Pancreas (tissue), 10 donors: ENCODE results near the gene CACNA1C. TPM values are rescaled to one million over a fixed set of nuclear protein-coding genes. Genes with fewer than 3 reads are reported as not detected.

Source experiments
- ATAC-seq, 4 donors: fragments of 200-7000 bp; cut with Tn5 transposase; one replicate each; pipeline versions ENCODE4 v1.8.0 to v1.9.1; 2020; ENCODE audit warnings: mild to moderate bottlenecking in 4 of 4, moderate library complexity in 4 of 4
- DNase-seq, 6 donors: peaks; one replicate each; pipeline ENCODE4 v3.0.0-alpha.2; 2020
- FAIRE-seq: peaks from 2 replicates; lab custom pipeline; 2012; peaks lifted over from hg19 to GRCh38; lab: Jason Lieb, UNC
- H3K27ac ChIP-seq, 4 donors: fragments of 200-600 bp; sonication (generic); 1 replicate in 3 of 4; 2 replicates in 1 of 4; pipeline versions ENCODE4 v1.5.0 to v1.8.0; 2020
- H3K27me3 ChIP-seq, 4 donors: fragments of 200-600 bp; one replicate each; pipeline ENCODE4 v1.8.0; 2021
- H3K36me3 ChIP-seq, 3 donors: fragments of 200-600 bp; sonication (generic) in 1 of 3; one replicate each; pipeline versions ENCODE4 v1.5.0 to v1.8.0; 2020 to 2021
- H3K4me1 ChIP-seq, 3 donors: fragments of 200-600 bp; one replicate each; pipeline ENCODE4 v1.8.0; 2021
- H3K4me3 ChIP-seq, 4 donors: fragments of 200-600 bp; sonication (generic) in 2 of 4; one replicate each; pipeline versions ENCODE4 v1.5.0 to v1.8.0; 2020 to 2021
- H3K9me3 ChIP-seq, 4 donors: fragments of 200-600 bp; one replicate each; pipeline ENCODE4 v1.8.0; 2021
- CTCF ChIP-seq, 4 donors: fragments of 200-600 bp; sonication (generic) in 3 of 4; IDR thresholded peaks; one replicate each; pipeline versions ENCODE4 v1.5.0 to v1.8.0; 2021; ENCODE audit warnings: antibody characterized with exemption in 4 of 4
- WGBS, 2 donors: extraction: QIAGEN DNeasy Blood & Tissue Kit; methylation state at CpG; one replicate each; pipeline ENCODE4 v1.1.7; 2013; 5-methylcytosine and 5-hydroxymethylcytosine counted together
- intact Hi-C, 3 donors: fragments of 100-400 bp; cut with DNase I; formaldehyde crosslinking; loops; one replicate each; pipeline versions ENCODE4 v1.11.1 to v1.14.2; 2022
- polyA plus RNA-seq, 2 donors: library from polyadenylated mRNA; stranded (reverse); fragments of 200-250 nt; gene quantifications; one replicate each; pipeline ENCODE4 v1.2.3, GENCODE V29; 2013
- total RNA-seq, 6 donors: library from RNA; stranded (reverse); fragmentation: NEBNext Ultra II Directional in 4 of 6; extraction: Animal tissue kit (Norgen Biotek cat#: 25700) in 4 of 6; gene quantifications; one replicate each; pipeline versions ENCODE4 v1.2.1 to v1.2.4, GENCODE V29; 2021 to 2023
- donor health status: healthy with polysubstance abuse.
- donor health status: DM: no; HTN: no; CAD: no; lungs with moderate emphysema.
- donor health status: DM: no; HTN: no; CAD: no.
- donor health status: control.
- donor health status: control.
- donor health status: Bipolar disorder and iron deficiency.
- donor health status: DM: yes; HTN: yes; CAD: no.
- donor health status: DM: no; HTN: no; CAD: no.
- donor health status: DM: no; HTN: no; CAD: no.
- donor health status: DM: yes; HTN: yes; CAD: no.

The CACNA1C gene
- total and polyA plus RNA-seq, 8 donors = 1.2 to 3.8 (median 2.3) TPM

DNA sequence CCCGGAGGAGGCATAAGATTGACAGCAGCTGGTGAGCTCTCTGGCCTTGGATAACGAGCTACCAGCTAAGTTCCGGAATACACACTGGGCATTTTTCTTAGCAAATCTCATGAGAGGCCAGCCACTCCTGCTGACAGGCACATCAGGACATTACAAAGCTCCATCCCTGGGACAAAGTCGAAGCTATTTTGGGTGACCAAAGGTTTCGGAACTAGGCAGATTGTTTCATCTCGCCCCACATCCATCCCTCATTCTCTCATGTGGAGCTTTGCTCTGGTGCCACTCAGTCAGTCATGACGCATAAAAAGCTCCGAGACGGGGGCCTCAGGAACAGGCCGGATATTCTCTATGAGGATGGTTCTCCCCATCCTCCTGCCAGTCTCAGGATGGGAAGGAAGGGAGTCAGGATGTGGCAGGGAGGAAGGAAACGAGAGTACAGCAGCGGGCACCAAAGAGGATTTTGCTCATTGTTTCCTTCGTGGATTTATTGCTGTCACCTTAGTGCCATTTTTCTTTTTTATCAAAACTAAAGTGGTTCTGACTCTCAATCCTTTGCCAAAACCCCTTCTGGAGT lies 488.9 kb downstream of the CACNA1C start:
- no peak for DNase-seq
- H3K27me3 ChIP-seq = no peaks in the 10 kb centered on the region
- no peak overlapping the region for H3K27ac ChIP-seq
- no peaks in the 10 kb centered on the region for H3K9me3 ChIP-seq
- intact Hi-C loops = no loop called here
- ATAC-seq = no peak
- no peak overlapping the region for H3K4me3 ChIP-seq
- no peak for TF ChIP-seq CTCF (IDR thresholded peaks at IDR 0.05)
- H3K36me3 ChIP-seq = no peaks in the 10 kb centered on the region
- no peaks in the 10 kb centered on the region for H3K4me1 ChIP-seq
- FAIRE-seq = no peak
- WGBS, 2 donors = 63 to 78% methylated on average over 13 of the region's 13 CpGs

- H3K9me3 ChIP-seq = no peaks in the 10 kb centered on the region
- H3K36me3 ChIP-seq = no peaks in the 10 kb centered on the region
- no peak for TF ChIP-seq CTCF (IDR thresholded peaks at IDR 0.05)
- H3K4me3 ChIP-seq = no peak overlapping the region
- no peak for FAIRE-seq
- 44 to 51% methylated on average over 3 of the region's 3 CpGs for WGBS, 2 donors
- H3K27ac ChIP-seq = no peak overlapping the region
- ATAC-seq = no peak
- DNase-seq = no peak
- no peaks in the 10 kb centered on the region for H3K27me3 ChIP-seq
- intact Hi-C loops = no loop called here
- H3K4me1 ChIP-seq = no peaks in the 10 kb centered on the region
Measured at GRCh38 chr12:2543801-2544200, 491.0 kb downstream of the CACNA1C start.

- H3K4me3 ChIP-seq = no peak overlapping the region
- no peaks in the 10 kb centered on the region for H3K9me3 ChIP-seq
- no peaks in the 10 kb centered on the region for H3K27me3 ChIP-seq
- TF ChIP-seq CTCF (IDR thresholded peaks at IDR 0.05) = no peak
- FAIRE-seq (no peak), DNase-seq (no peak), ATAC-seq (no peak)
- no peaks in the 10 kb centered on the region for H3K36me3 ChIP-seq
- no peaks in the 10 kb centered on the region for H3K4me1 ChIP-seq
- intact Hi-C loops = no loop called here
- H3K27ac ChIP-seq = no peak overlapping the region
Measured at GRCh38 chr12:2544230-2544629, 491.4 kb downstream of the CACNA1C start.

DNA sequence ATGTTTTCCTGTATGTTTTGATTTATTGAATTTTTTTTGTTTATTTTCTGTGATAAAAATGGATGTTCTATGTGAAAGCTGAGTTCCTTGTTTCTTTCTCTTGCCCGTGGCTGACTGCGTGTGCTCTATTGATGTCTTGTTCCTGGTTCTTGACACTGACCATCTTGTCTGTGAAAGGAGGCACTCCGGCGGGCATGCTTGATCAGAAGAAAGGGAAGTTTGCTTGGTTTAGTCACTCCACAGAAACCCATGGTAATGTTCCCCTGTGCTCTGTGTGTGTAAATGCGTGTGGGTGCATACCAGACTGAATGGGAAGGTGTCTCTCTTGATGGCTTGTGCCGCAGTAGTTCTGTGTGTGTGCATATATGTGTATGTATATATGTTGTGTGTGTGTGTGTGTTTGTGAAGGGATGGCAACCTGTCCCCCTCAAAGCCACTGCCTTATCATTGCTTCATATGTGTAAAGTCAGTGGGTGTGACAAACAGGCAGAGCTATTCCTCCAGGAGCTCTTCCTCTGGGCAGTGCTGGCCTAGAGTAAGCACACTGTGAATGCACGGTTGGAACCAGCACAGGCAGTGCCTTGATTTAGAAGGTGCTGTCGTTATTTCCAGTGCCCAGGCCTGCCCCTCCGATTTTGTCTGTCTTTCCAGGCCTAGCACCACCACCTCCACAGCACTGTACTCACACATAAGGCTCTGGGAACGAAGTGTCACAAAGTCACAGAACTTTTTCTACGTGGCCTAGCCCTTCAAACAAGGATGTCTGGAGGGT lies 494.7 kb downstream of the CACNA1C start:
- no peak for FAIRE-seq

More for the DNA sequence above, 494.7 kb downstream of the CACNA1C start:
- ATAC-seq (peak in 2 of 4 donors; percentile 16 to 64), DNase-seq (no peak)
- no peak for TF ChIP-seq CTCF (IDR thresholded peaks at IDR 0.05)
- Histone ChIP-seq H3K9me3 (no peaks in the 10 kb centered on the region), H3K36me3 (no peaks in the 10 kb centered on the region), H3K4me1 (no peaks in the 10 kb centered on the region), H3K27me3 (no peaks in the 10 kb centered on the region), H3K27ac (no peak overlapping the region), H3K4me3 (no peak overlapping the region)
- intact Hi-C loops = no loop called here
- WGBS, 2 donors = 71 to 80% methylated on average over 11 of the region's 11 CpGs
